Measurements from ENCODE around the gene OR5B12. TPM values are rescaled to one million over a fixed set of nuclear protein-coding genes. Genes with fewer than 3 reads are reported as not detected.

Gene OR5B12
- total RNA-seq (under 1 TPM in 1 of 2 donors, not detected in 1; 0.20 TPM), polyA plus RNA-seq (ENCODE audit: insufficient read length in 2 of 2) (not detected)
- long read RNA-seq, donor 1, result 0 reads
- long read RNA-seq, donor 2, result 0 reads
- long read RNA-seq, donor 3, result 0 reads
- long read RNA-seq, donor 4, result 0 reads

- no peaks in the 10 kb centered on the region for H3K36me3 ChIP-seq (ENCODE audit: control insufficient read depth, insufficient read depth, low read length)
- peaks cover 2% of the 10 kb centered on the region for H3K9me3 ChIP-seq (ENCODE audit: control insufficient read depth, insufficient read depth, low read length)
- WGBS (ENCODE audit: insufficient coverage), result no CpG with 5 or more reads among the region's 1 CpG
- H3K27me3 ChIP-seq (ENCODE audit: control insufficient read depth, insufficient read depth, low read length), result no peaks in the 10 kb centered on the region
- H3K27ac ChIP-seq (ENCODE audit: low read depth, low read length), result no peak within 1 kb of the TSS
- no peak for DNase-seq (ENCODE audit: low read depth in 4 of 6, low spot score in 6 of 6)
- H3K4me3 ChIP-seq (ENCODE audit: low read depth, low read length), result no peak within 1 kb of the TSS
- no peaks in the 10 kb centered on the region for H3K4me1 ChIP-seq (ENCODE audit: control insufficient read depth, insufficient read depth, low read length)
Observed at GRCh38 chr11:58442136-58442535, at the start of gene OR5B12. Gene OR5B12, minus strand, starts transcription at chr11:58442236. Its CDS starts 2,085 bp downstream, at chr11:58440151.

GRCh38 chr11:58490827-58491226 lies 48.8 kb upstream of the OR5B12 start:
- Histone ChIP-seq H3K4me1 (ENCODE audit: control insufficient read depth, insufficient read depth, low read length) (no peaks in the 10 kb centered on the region), H3K9me3 (ENCODE audit: control insufficient read depth, insufficient read depth, low read length) (no peaks in the 10 kb centered on the region), H3K27ac (ENCODE audit: low read depth, low read length) (no peak overlapping the region), H3K36me3 (ENCODE audit: control insufficient read depth, insufficient read depth, low read length) (no peaks in the 10 kb centered on the region), H3K4me3 (ENCODE audit: low read depth, low read length) (no peak overlapping the region), H3K27me3 (ENCODE audit: control insufficient read depth, insufficient read depth, low read length) (no peaks in the 10 kb centered on the region)
- DNase-seq (ENCODE audit: low read depth in 4 of 6, low spot score in 6 of 6), result no peak
- 80% methylated on average over 1 of the region's 2 CpGs for WGBS (ENCODE audit: insufficient coverage)

- Histone ChIP-seq H3K27me3 (ENCODE audit: control insufficient read depth, insufficient read depth, low read length) (no peaks in the 10 kb centered on the region), H3K27ac (ENCODE audit: low read depth, low read length) (no peak overlapping the region), H3K4me3 (ENCODE audit: low read depth, low read length) (no peak overlapping the region), H3K9me3 (ENCODE audit: control insufficient read depth, insufficient read depth, low read length) (no peaks in the 10 kb centered on the region), H3K36me3 (ENCODE audit: control insufficient read depth, insufficient read depth, low read length) (no peaks in the 10 kb centered on the region), H3K4me1 (ENCODE audit: control insufficient read depth, insufficient read depth, low read length) (no peaks in the 10 kb centered on the region)
- no peak for DNase-seq (ENCODE audit: low read depth in 4 of 6, low spot score in 6 of 6)
Observed at GRCh38 chr11:58487170-58487569, 45.1 kb upstream of the OR5B12 start.

- Histone ChIP-seq H3K9me3 (ENCODE audit: control insufficient read depth, insufficient read depth, low read length) (no peaks in the 10 kb centered on the region), H3K4me1 (ENCODE audit: control insufficient read depth, insufficient read depth, low read length) (no peaks in the 10 kb centered on the region), H3K4me3 (ENCODE audit: low read depth, low read length) (no peak overlapping the region), H3K27me3 (ENCODE audit: control insufficient read depth, insufficient read depth, low read length) (no peaks in the 10 kb centered on the region), H3K36me3 (ENCODE audit: control insufficient read depth, insufficient read depth, low read length) (no peaks in the 10 kb centered on the region), H3K27ac (ENCODE audit: low read depth, low read length) (no peak overlapping the region)
- DNase-seq (ENCODE audit: low read depth in 4 of 6, low spot score in 6 of 6), result no peak
- 73% methylated on average over 1 of the region's 1 CpG for WGBS (ENCODE audit: insufficient coverage)
Observed at GRCh38 chr11:58485961-58486360, 43.9 kb upstream of the OR5B12 start.

- Histone ChIP-seq H3K27me3 (ENCODE audit: control insufficient read depth, insufficient read depth, low read length) (no peaks in the 10 kb centered on the region), H3K4me1 (ENCODE audit: control insufficient read depth, insufficient read depth, low read length) (no peaks in the 10 kb centered on the region), H3K27ac (ENCODE audit: low read depth, low read length) (no peak overlapping the region), H3K9me3 (ENCODE audit: control insufficient read depth, insufficient read depth, low read length) (peaks cover 2% of the 10 kb centered on the region), H3K4me3 (ENCODE audit: low read depth, low read length) (no peak overlapping the region), H3K36me3 (ENCODE audit: control insufficient read depth, insufficient read depth, low read length) (no peaks in the 10 kb centered on the region)
- DNase-seq (ENCODE audit: low read depth in 4 of 6, low spot score in 6 of 6), result no peak
Observed at GRCh38 chr11:58471892-58472291, 29.9 kb upstream of the OR5B12 start.

GRCh38 chr11:58466293-58466692 lies 24.3 kb upstream of the OR5B12 start:
- no peaks in the 10 kb centered on the region for H3K4me1 ChIP-seq (ENCODE audit: control insufficient read depth, insufficient read depth, low read length)
- DNase-seq (ENCODE audit: low read depth in 4 of 6, low spot score in 6 of 6), result no peak
- no peak overlapping the region for H3K4me3 ChIP-seq (ENCODE audit: low read depth, low read length)
- H3K27ac ChIP-seq (ENCODE audit: low read depth, low read length), result no peak overlapping the region
- no peaks in the 10 kb centered on the region for H3K27me3 ChIP-seq (ENCODE audit: control insufficient read depth, insufficient read depth, low read length)
- H3K9me3 ChIP-seq (ENCODE audit: control insufficient read depth, insufficient read depth, low read length), result no peaks in the 10 kb centered on the region
- no peaks in the 10 kb centered on the region for H3K36me3 ChIP-seq (ENCODE audit: control insufficient read depth, insufficient read depth, low read length)
- WGBS (ENCODE audit: insufficient coverage), result no CpG with 5 or more reads among the region's 1 CpG

GRCh38 chr11:58465690-58466089 lies 23.7 kb upstream of the OR5B12 start:
- 67% methylated on average over 1 of the region's 3 CpGs for WGBS (ENCODE audit: insufficient coverage)
- Histone ChIP-seq H3K27ac (ENCODE audit: low read depth, low read length) (no peak overlapping the region), H3K4me1 (ENCODE audit: control insufficient read depth, insufficient read depth, low read length) (no peaks in the 10 kb centered on the region), H3K36me3 (ENCODE audit: control insufficient read depth, insufficient read depth, low read length) (no peaks in the 10 kb centered on the region), H3K9me3 (ENCODE audit: control insufficient read depth, insufficient read depth, low read length) (no peaks in the 10 kb centered on the region), H3K4me3 (ENCODE audit: low read depth, low read length) (no peak overlapping the region), H3K27me3 (ENCODE audit: control insufficient read depth, insufficient read depth, low read length) (no peaks in the 10 kb centered on the region)
- no peak for DNase-seq (ENCODE audit: low read depth in 4 of 6, low spot score in 6 of 6)

- H3K27me3 ChIP-seq (ENCODE audit: control insufficient read depth, insufficient read depth, low read length), result no peaks in the 10 kb centered on the region
- no peaks in the 10 kb centered on the region for H3K4me1 ChIP-seq (ENCODE audit: control insufficient read depth, insufficient read depth, low read length)
- no CpG with 5 or more reads among the region's 3 CpGs for WGBS (ENCODE audit: insufficient coverage)
- no peaks in the 10 kb centered on the region for H3K36me3 ChIP-seq (ENCODE audit: control insufficient read depth, insufficient read depth, low read length)
- DNase-seq (ENCODE audit: low read depth in 4 of 6, low spot score in 6 of 6), result no peak
- no peak overlapping the region for H3K27ac ChIP-seq (ENCODE audit: low read depth, low read length)
- no peak overlapping the region for H3K4me3 ChIP-seq (ENCODE audit: low read depth, low read length)
- H3K9me3 ChIP-seq (ENCODE audit: control insufficient read depth, insufficient read depth, low read length), result no peaks in the 10 kb centered on the region
Observed at GRCh38 chr11:58451585-58451984, 9.5 kb upstream of the OR5B12 start.

GRCh38 chr11:58446294-58446693 lies 4.3 kb upstream of the OR5B12 start:
- DNase-seq (ENCODE audit: low read depth in 4 of 6, low spot score in 6 of 6), result no peak
- Histone ChIP-seq H3K9me3 (ENCODE audit: control insufficient read depth, insufficient read depth, low read length) (peaks cover 2% of the 10 kb centered on the region), H3K4me1 (ENCODE audit: control insufficient read depth, insufficient read depth, low read length) (no peaks in the 10 kb centered on the region), H3K27ac (ENCODE audit: low read depth, low read length) (no peak overlapping the region), H3K27me3 (ENCODE audit: control insufficient read depth, insufficient read depth, low read length) (no peaks in the 10 kb centered on the region), H3K36me3 (ENCODE audit: control insufficient read depth, insufficient read depth, low read length) (no peaks in the 10 kb centered on the region), H3K4me3 (ENCODE audit: low read depth, low read length) (no peak overlapping the region)
- 100% methylated on average over 1 of the region's 6 CpGs for WGBS (ENCODE audit: insufficient coverage)

GRCh38 chr11:58444300-58444699 lies 2.3 kb upstream of the OR5B12 start:
- 87% methylated on average over 2 of the region's 2 CpGs for WGBS (ENCODE audit: insufficient coverage)
- H3K4me3 ChIP-seq (ENCODE audit: low read depth, low read length), result no peak overlapping the region
- no peak overlapping the region for H3K27ac ChIP-seq (ENCODE audit: low read depth, low read length)
- peaks cover 2% of the 10 kb centered on the region for H3K9me3 ChIP-seq (ENCODE audit: control insufficient read depth, insufficient read depth, low read length)
- DNase-seq (ENCODE audit: low read depth in 4 of 6, low spot score in 6 of 6), result no peak
- H3K4me1 ChIP-seq (ENCODE audit: control insufficient read depth, insufficient read depth, low read length), result no peaks in the 10 kb centered on the region
- H3K36me3 ChIP-seq (ENCODE audit: control insufficient read depth, insufficient read depth, low read length), result no peaks in the 10 kb centered on the region
- H3K27me3 ChIP-seq (ENCODE audit: control insufficient read depth, insufficient read depth, low read length), result no peaks in the 10 kb centered on the region
